Colonic mucosa (tissue), 4 donors: Measurements from ENCODE around the gene ZNF787. TPM values are rescaled to one million over a fixed set of nuclear protein-coding genes. Genes with fewer than 3 reads are reported as not detected.
A peak's percentile ranks its signal among the peaks of the same experiment; 100 is the strongest.

Source experiments
- DNase-seq: peaks from one replicate; pipeline ENCODE4 v3.0.0-alpha.2; 2020
- H3K27ac ChIP-seq: fragments of 200-600 bp; one replicate; pipeline ENCODE4 v1.8.0; 2021
- H3K27me3 ChIP-seq: fragments of 200-600 bp; one replicate; pipeline ENCODE4 v1.8.0; 2021
- H3K36me3 ChIP-seq: fragments of 200-600 bp; one replicate; pipeline ENCODE4 v1.8.0; 2021
- H3K4me1 ChIP-seq: fragments of 200-600 bp; one replicate; pipeline ENCODE4 v1.8.0; 2021; ENCODE audit warnings: mild to moderate bottlenecking
- H3K4me3 ChIP-seq: fragments of 200-600 bp; one replicate; pipeline ENCODE4 v1.8.0; 2021
- H3K9ac ChIP-seq, 2 donors: one replicate each; pipeline ENCODE4 v1.7.0; 2013; ENCODE audit warnings: control low read depth in 2 of 2, low read depth in 2 of 2, low read length in 2 of 2
- H3K9me3 ChIP-seq: fragments of 200-600 bp; one replicate; pipeline ENCODE4 v1.8.0; 2021
- intact Hi-C: fragments of 100-400 bp; cut with DNase I; formaldehyde crosslinking; loops from one replicate; pipeline ENCODE4 v1.14.1; 2022
- total RNA-seq, 2 donors: library from RNA; stranded (reverse); fragmentation: NEBNext Ultra II Directional in 1 of 2; extraction: Animal tissue kit (Norgen Biotek cat#: 25700) in 1 of 2; gene quantifications; one replicate each; pipeline ENCODE4 v1.2.1, GENCODE V29; 2021
- TF ChIP-seq, protein P1 (sequence below): fragments of 200-600 bp; IDR thresholded peaks from one replicate; pipeline ENCODE4 v1.8.0; 2022; ENCODE audit warnings: antibody characterized with exemption, mild to moderate bottlenecking
- donor health status: healthy.
- donor health status: DM: no; HTN: no; CAD: no.
- donor health status: DM: no; HTN: no; CAD: no.

ZNF787 gene
- total RNA-seq, 2 donors from 2014 or later = 52.1 to 69.2 TPM

DNA sequence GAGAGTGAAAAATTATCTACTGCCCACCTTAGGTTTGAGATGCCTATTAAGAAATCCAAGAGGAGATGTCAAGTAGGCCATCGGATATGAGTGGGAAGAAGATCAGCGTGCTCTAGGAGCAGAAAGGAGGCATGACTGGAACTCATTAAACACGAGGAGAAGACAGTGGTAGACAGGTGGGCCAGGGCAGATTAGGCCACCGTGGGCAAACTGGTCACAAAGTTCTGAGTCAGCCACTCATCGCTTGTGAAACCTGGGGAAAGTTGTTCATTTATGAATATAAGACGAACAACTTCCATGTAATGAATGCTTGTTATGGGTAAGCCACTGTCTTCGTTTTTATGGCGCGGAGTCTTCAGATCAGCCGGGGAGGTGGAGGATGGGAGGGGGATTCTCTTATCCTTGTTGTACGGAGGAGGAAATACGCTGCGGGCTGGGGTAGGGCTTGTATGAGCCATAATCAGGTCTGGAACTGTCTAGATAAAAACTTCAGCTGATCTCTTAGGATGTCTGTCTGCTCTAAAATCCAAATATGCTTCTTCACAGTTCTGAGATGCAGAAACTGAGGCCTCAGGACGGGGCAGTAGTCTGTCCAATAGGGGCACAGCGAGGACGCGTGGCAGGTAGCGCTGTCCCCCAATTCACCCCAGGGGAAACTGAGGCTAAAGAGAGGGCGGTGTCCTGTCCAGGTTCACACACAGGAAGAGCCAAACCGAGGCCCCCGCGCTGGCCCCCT lies 18.9 kb upstream of the ZNF787 start:
- TF ChIP-seq, protein P1, sequence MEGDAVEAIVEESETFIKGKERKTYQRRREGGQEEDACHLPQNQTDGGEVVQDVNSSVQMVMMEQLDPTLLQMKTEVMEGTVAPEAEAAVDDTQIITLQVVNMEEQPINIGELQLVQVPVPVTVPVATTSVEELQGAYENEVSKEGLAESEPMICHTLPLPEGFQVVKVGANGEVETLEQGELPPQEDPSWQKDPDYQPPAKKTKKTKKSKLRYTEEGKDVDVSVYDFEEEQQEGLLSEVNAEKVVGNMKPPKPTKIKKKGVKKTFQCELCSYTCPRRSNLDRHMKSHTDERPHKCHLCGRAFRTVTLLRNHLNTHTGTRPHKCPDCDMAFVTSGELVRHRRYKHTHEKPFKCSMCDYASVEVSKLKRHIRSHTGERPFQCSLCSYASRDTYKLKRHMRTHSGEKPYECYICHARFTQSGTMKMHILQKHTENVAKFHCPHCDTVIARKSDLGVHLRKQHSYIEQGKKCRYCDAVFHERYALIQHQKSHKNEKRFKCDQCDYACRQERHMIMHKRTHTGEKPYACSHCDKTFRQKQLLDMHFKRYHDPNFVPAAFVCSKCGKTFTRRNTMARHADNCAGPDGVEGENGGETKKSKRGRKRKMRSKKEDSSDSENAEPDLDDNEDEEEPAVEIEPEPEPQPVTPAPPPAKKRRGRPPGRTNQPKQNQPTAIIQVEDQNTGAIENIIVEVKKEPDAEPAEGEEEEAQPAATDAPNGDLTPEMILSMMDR = no peak
- peak; percentile 46 for DNase-seq
- no peaks in the 10 kb centered on the region for H3K36me3 ChIP-seq
- H3K4me1 ChIP-seq = peaks cover 10% of the 10 kb centered on the region
- peak overlapping the region; percentile 44 for H3K4me3 ChIP-seq
- intact Hi-C loops = loop anchor here (5.0 kb wide), 1 partner anchor 33 kb away; no protein-coding TSS in a partner anchor
- no peaks in the 10 kb centered on the region for H3K9me3 ChIP-seq
- H3K27me3 ChIP-seq = no peaks in the 10 kb centered on the region
- peak overlapping the region; percentile 48 to 84 for H3K9ac ChIP-seq
- peak overlapping the region; percentile 66 for H3K27ac ChIP-seq

DNA sequence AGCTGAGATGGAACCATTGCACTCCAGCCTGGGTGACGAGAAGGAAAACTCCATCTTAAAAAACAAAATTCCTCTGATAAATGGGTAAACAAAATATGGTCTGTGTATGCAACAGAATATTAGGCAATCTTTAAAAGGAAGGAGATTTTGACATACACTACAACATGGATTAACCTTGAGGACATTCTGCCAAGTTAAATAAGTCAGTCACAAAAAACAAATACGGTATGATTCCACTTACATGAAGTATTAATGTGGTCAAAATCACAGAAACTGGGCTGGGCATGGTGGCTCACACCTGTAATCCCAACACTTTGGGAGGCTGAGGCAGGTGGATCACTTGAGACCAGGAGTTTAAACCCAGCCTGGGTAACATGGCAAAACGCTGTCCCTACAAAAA lies 17.0 kb upstream of the ZNF787 start:
- intact Hi-C loops = no loop called here
- Histone ChIP-seq H3K27ac (peak overlapping the region; percentile 71), H3K4me3 (no peak overlapping the region), H3K9me3 (no peaks in the 10 kb centered on the region), H3K4me1 (peaks cover 7% of the 10 kb centered on the region), H3K9ac (no peak overlapping the region), H3K36me3 (no peaks in the 10 kb centered on the region), H3K27me3 (no peaks in the 10 kb centered on the region)
- TF ChIP-seq, protein P1 = no peak
- DNase-seq = no peak

DNA sequence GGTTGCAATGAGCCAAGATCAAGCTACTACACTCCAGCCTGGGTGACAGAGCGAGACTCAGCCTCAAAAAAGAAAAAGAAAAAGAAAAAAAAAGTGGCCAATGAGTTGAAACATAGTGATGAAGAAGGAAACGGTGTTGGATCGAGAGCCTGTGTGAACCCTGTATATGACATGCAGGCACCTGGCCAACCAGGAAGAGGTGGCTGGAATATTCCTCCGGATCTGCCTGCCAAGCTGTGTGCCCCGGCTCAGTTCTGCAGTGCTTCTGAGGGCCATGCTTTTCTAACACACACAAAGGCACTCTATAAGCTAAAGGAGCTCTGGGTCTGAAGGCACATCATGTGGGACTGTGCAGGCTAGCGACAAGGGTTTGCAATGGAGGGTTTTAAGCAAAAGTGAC lies 16.3 kb upstream of the ZNF787 start:
- Histone ChIP-seq H3K36me3 (no peaks in the 10 kb centered on the region), H3K27me3 (no peaks in the 10 kb centered on the region), H3K27ac (peak overlapping the region; percentile 71), H3K4me3 (no peak overlapping the region), H3K9me3 (no peaks in the 10 kb centered on the region), H3K4me1 (peaks cover under 1% of the 10 kb centered on the region), H3K9ac (peak overlapping the region in 1 of 2 donors; percentile 8)
- intact Hi-C loops = no loop called here
- DNase-seq = peak; percentile 89
- TF ChIP-seq, protein P1 = no peak

DNA sequence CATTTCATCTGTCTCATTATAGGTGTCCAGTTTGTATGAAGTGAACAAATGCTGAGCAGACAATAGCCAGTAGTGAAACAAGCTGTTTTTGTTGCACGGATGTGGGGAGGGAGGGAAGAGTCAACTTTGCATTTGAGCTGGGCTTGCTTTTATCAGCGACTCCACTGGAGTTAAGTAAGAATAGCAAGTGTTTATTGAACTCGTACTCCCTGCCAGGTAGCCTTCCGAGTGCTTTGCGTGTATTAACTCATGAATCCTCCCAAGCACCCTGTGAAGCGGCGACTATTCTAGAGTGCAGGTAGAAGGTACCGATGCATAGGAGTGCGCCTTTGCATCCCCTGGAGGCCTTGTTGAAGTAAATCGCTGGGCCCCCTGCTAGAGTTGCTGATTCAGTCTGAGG lies 15.3 kb upstream of the ZNF787 start:
- no peaks in the 10 kb centered on the region for H3K36me3 ChIP-seq
- no peak overlapping the region for H3K27ac ChIP-seq
- no peak for DNase-seq
- TF ChIP-seq, protein P1 = no peak
- H3K4me1 ChIP-seq = no peaks in the 10 kb centered on the region
- no peaks in the 10 kb centered on the region for H3K27me3 ChIP-seq
- intact Hi-C loops = no loop called here
- no peaks in the 10 kb centered on the region for H3K9me3 ChIP-seq
- H3K4me3 ChIP-seq = no peak overlapping the region
- H3K9ac ChIP-seq = no peak overlapping the region

DNA sequence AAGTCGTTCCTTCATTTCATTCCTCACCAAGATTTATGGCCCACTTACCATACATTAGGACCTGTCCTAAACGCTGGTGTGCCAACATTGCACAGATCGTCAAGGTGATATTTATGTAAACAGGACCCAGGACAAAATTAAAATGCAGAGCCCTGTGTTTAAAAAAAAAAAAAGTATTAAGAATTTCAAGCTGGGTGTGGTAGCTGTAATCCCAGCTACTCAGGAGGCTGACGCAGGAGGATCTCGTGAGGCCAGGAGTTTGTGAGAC lies 13.5 kb upstream of the ZNF787 start:
- Histone ChIP-seq H3K36me3 (no peaks in the 10 kb centered on the region), H3K4me1 (no peaks in the 10 kb centered on the region), H3K9ac (no peak overlapping the region), H3K9me3 (no peaks in the 10 kb centered on the region), H3K27ac (no peak overlapping the region), H3K4me3 (no peak overlapping the region), H3K27me3 (no peaks in the 10 kb centered on the region)
- intact Hi-C loops = no loop called here
- DNase-seq = no peak
- TF ChIP-seq, protein P1 = no peak
